A549 treated with GW870086 at 1 μM for 4 hours (cell line): Measurements from ENCODE around the gene MED9. TPM values are rescaled to one million over a fixed set of nuclear protein-coding genes. Genes with fewer than 3 reads are reported as not detected.

Experiments used
- total RNA-seq: library from RNA; stranded (reverse); fragments of 200-300 nt; extraction: Qiagen RNA extraction; gene quantifications from 5 replicates; pipeline ENCODE4 v1.2.3, GENCODE V29; 2022; ENCODE audit warnings: low read depth

MED9 gene
- 17.3 to 19.8 TPM (median 19.4 TPM) in 5 replicates for total RNA-seq

GRCh38 chr17:17476865-17477467 is at the start of gene MED9:
Gene MED9, plus strand, starts transcription at chr17:17477000. Its CDS starts 42 bp downstream, at chr17:17477042.

DNA sequence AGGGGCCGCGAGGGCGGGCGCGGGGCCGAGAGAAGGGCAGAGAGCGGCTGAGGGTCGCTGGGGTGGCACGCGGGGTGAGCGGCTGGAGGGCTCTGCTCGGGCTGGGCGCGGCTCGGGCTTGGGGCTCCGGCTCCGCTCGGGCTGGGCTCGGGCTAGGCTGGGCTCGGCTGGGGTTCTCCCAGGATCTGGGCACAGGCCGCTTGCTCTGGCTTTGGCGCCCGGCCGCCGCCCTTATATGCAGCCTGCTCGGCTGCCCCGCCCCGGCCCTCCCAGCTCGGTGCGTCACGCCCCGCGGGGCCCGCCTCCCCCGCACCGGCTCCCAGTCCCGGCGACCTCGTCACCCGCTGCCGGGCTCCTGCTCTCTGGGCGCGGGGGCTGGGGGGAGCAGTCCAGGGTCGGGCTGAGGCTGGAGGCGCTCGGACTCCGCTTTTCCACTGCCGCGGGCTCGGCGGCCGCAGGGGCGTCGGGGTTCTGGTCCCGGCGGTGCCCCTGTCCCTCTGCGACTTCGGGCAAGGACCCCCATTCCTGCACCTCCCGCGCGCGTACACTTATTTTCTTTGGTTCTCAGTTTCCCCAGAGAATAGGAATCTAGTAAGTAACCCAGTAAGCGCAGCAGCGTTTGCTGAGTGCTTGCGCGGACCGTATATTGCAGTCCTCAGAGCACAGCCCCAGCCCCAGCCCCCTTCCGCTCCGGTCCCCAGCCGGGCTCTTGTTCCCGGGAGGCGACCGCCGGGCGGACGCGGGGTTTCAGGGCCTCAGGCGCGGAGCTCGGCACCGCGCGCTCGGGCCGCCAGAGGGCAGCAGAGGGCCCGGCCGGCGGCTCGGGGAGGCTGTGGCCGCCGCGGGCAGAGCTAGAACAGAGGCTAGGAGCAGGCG is 19.6 kb downstream of the MED9 start, which contains the start of gene RASD1:
TSS of gene RASD1 (minus strand) at position 207 of the 876 bp plus-strand sequence. CDS start 214 bp downstream, outside the sequence.

Other genes starting within 250 kb of the MED9 start
- 26.6 to 39.1 TPM (median 32.6 TPM) in 5 replicates for gene FLCN, start 239.8 kb upstream of the MED9 start, total RNA-seq
- 144 to 156 TPM (median 151 TPM) in 5 replicates for gene COPS3, start 195.8 kb upstream of the MED9 start, total RNA-seq
- gene NT5M, start 173.6 kb upstream of the MED9 start, total RNA-seq, result 7.6 to 12.0 TPM (median 10.2 TPM) in 5 replicates
- gene RASD1, start 19.4 kb downstream of the MED9 start, total RNA-seq, result 1.2 to 1.9 TPM (median 1.7 TPM) in 5 replicates
- 53.2 to 68.2 TPM (median 66.8 TPM) in 5 replicates for gene PEMT, start 114.7 kb downstream of the MED9 start, total RNA-seq
- gene RAI1, start 204.5 kb downstream of the MED9 start, total RNA-seq, result 36.0 to 43.7 TPM (median 37.9 TPM) in 5 replicates